HepG2 (cell line): Measurements from ENCODE around the gene TRIM31. TPM values are rescaled to one million over a fixed set of nuclear protein-coding genes. Genes with fewer than 3 reads are reported as not detected.

Experiments used
- ARHGAP35 ChIP-seq: sonication (generic); formaldehyde crosslinking; IDR thresholded peaks from 2 replicates; pipeline ENCODE4 v1.9.0; 2022; ENCODE audit warnings: mild to moderate bottlenecking, inconsistent platforms, moderate library complexity, missing genetic modification reagents, borderline replicate concordance
- GMEB2 ChIP-seq: IDR thresholded peaks from 2 replicates; pipeline ENCODE4 v1.6.1; 2016; ENCODE audit warnings: missing biosample characterization, missing genetic modification reagents, low read depth
- NFE2L1 ChIP-seq: sonication (generic); formaldehyde crosslinking; IDR thresholded peaks from 2 replicates; pipeline ENCODE4 v1.4.0; 2020; ENCODE audit warnings: missing genetic modification reagents, mild to moderate bottlenecking, borderline replicate concordance
- SNAPC4 ChIP-seq: sonication (generic); formaldehyde crosslinking; IDR thresholded peaks from 2 replicates; pipeline ENCODE4 v1.4.0; 2020; ENCODE audit warnings: mild to moderate bottlenecking, missing genetic modification reagents
- TEAD3 ChIP-seq: optimal IDR thresholded peaks from 2 replicates; pipeline ENCODE3; 2016; ENCODE audit warnings: borderline replicate concordance
- TGIF2 ChIP-seq: IDR thresholded peaks from 2 replicates; pipeline ENCODE4 v1.6.1; 2016; ENCODE audit warnings: control low read depth, missing compliant biosample characterization
- TP53 ChIP-seq: sonication (generic); formaldehyde crosslinking; conservative IDR thresholded peaks from 2 replicates; pipeline ENCODE4 v1.4.0; 2020; ENCODE audit warnings: missing genetic modification reagents
- YY1 ChIP-seq: IDR thresholded peaks from 2 replicates; pipeline ENCODE4 v1.6.1; 2011; ENCODE audit warnings: low read length, low read depth, moderate library complexity, mild to moderate bottlenecking; ENCODE audit not compliant: insufficient read depth, insufficient replicate concordance
- ZNF232 ChIP-seq: sonication (generic); formaldehyde crosslinking; IDR thresholded peaks from 2 replicates; pipeline ENCODE4 v1.4.0; 2020; ENCODE audit warnings: missing genetic modification reagents, borderline replicate concordance
- ZNF354B ChIP-seq: sonication (generic); formaldehyde crosslinking; IDR thresholded peaks from 2 replicates; pipeline ENCODE4 v1.8.0; 2022; ENCODE audit warnings: mild to moderate bottlenecking, missing genetic modification reagents
- ZNF512 ChIP-seq: sonication (generic); formaldehyde crosslinking; IDR thresholded peaks from 2 replicates; pipeline ENCODE4 v1.4.0; 2020; ENCODE audit warnings: mild to moderate bottlenecking, missing genetic modification reagents
- ZNF713 ChIP-seq: sonication (generic); formaldehyde crosslinking; IDR thresholded peaks from 2 replicates; pipeline ENCODE4 v1.4.0; 2020; ENCODE audit warnings: mild to moderate bottlenecking, missing genetic modification reagents
- ZSCAN9 ChIP-seq: IDR thresholded peaks from 2 replicates; pipeline ENCODE4 v1.6.1; 2016; ENCODE audit warnings: borderline replicate concordance
- polyA plus RNA-seq, 8 experiments: library from polyadenylated mRNA; depleted of rRNA in 3 of 8; stranded (reverse) in 7 of 8; unstranded in 1 of 8; fragments of >200 nt; fragmentation: Illumina TruSeq in 4 of 8; extraction: Trizol in 4 of 8; gene quantifications; 2 replicates each; pipeline versions ENCODE4 v1.2.1 to v1.2.3, GENCODE V29; 2011 to 2016; ENCODE audit warnings: low read depth in 4 of 8, missing spikeins in 1 of 8, mixed read lengths in 1 of 8; ENCODE audit not compliant: insufficient read depth in 1 of 8
- total RNA-seq, 5 experiments: library from RNA; depleted of rRNA; stranded (reverse); fragments of >200 nt; fragmentation: Illumina TruSeq; extraction: Trizol; gene quantifications; 2 replicates each; pipeline ENCODE4 v1.2.3, GENCODE V29; 2016; ENCODE audit warnings: low read depth in 1 of 5
- TF ChIP-seq, protein P1 (sequence below): IDR thresholded peaks from 2 replicates; pipeline ENCODE4 v1.6.1; 2016; ENCODE audit warnings: low read depth, control low read depth
- TF ChIP-seq, protein P2 (sequence below): sonication (generic); formaldehyde crosslinking; IDR thresholded peaks from 2 replicates; pipeline ENCODE4 v1.9.0; 2022; ENCODE audit warnings: missing genetic modification reagents, mild to moderate bottlenecking, borderline replicate concordance

Gene TRIM31
- total and polyA plus RNA-seq, 2 of the 13 experiments (the other 11 are each of a cell fraction or from before 2014, with no cell fraction given), result 0.13 to 0.51 TPM

GRCh38 chr6:30075790-30076732, 36.8 kb downstream of the TRIM31 start (continued):
- TF ChIP-seq TEAD3 (CRISPR knock-in tag) (peak; percentile 45), NFE2L1 (no peak), TGIF2 (CRISPR knock-in tag) (peak; percentile 36; the same call in 1 of the 2 replicates), ZNF512 (no peak), ARHGAP35 (no peak), ZNF354B (no peak), SNAPC4 (no peak), ZNF232 (CRISPR knock-in tag) (no peak), TP53 (no peak), ZSCAN9 (no peak), GMEB2 (no peak), YY1 (no peak), ZNF713 (no peak)
- TF ChIP-seq, protein P1, sequence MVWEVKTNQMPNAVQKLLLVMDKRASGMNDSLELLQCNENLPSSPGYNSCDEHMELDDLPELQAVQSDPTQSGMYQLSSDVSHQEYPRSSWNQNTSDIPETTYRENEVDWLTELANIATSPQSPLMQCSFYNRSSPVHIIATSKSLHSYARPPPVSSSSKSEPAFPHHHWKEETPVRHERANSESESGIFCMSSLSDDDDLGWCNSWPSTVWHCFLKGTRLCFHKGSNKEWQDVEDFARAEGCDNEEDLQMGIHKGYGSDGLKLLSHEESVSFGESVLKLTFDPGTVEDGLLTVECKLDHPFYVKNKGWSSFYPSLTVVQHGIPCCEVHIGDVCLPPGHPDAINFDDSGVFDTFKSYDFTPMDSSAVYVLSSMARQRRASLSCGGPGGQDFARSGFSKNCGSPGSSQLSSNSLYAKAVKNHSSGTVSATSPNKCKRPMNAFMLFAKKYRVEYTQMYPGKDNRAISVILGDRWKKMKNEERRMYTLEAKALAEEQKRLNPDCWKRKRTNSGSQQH (CRISPR knock-in tag), result peak; percentile 73; the same call in 1 of the 2 replicates
- TF ChIP-seq, protein P2, sequence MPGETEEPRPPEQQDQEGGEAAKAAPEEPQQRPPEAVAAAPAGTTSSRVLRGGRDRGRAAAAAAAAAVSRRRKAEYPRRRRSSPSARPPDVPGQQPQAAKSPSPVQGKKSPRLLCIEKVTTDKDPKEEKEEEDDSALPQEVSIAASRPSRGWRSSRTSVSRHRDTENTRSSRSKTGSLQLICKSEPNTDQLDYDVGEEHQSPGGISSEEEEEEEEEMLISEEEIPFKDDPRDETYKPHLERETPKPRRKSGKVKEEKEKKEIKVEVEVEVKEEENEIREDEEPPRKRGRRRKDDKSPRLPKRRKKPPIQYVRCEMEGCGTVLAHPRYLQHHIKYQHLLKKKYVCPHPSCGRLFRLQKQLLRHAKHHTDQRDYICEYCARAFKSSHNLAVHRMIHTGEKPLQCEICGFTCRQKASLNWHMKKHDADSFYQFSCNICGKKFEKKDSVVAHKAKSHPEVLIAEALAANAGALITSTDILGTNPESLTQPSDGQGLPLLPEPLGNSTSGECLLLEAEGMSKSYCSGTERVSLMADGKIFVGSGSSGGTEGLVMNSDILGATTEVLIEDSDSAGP (CRISPR knock-in tag), result peak; percentile 81
